Glutamatergic neuron (in vitro differentiated cells): Measurements from ENCODE around the gene CFAP119. TPM values are rescaled to one million over a fixed set of nuclear protein-coding genes. Genes with fewer than 3 reads are reported as not detected.

Experiments used
- DNase-seq: peaks from one replicate; pipeline ENCODE4 v3.0.0; 2022
- H3K27ac Mint-ChIP-seq: one replicate; pipeline ENCODE4 v1.8.0; 2020; ENCODE audit warnings: mild to moderate bottlenecking, mixed read lengths, inconsistent platforms; ENCODE audit not compliant: unreplicated experiment
- H3K27me3 Mint-ChIP-seq: one replicate; pipeline ENCODE4 v1.8.0; 2020; ENCODE audit warnings: mild to moderate bottlenecking, moderate library complexity, mixed read lengths, inconsistent platforms; ENCODE audit not compliant: unreplicated experiment
- H3K36me3 Mint-ChIP-seq: one replicate; pipeline ENCODE4 v1.8.0; 2020; ENCODE audit warnings: mild to moderate bottlenecking, mixed read lengths, inconsistent platforms; ENCODE audit not compliant: unreplicated experiment
- H3K4me1 Mint-ChIP-seq: one replicate; pipeline ENCODE4 v1.8.0; 2020; ENCODE audit warnings: mild to moderate bottlenecking, low read depth, mixed read lengths, inconsistent platforms; ENCODE audit not compliant: unreplicated experiment
- H3K4me3 Mint-ChIP-seq: one replicate; pipeline ENCODE4 v1.8.0; 2020; ENCODE audit warnings: mild to moderate bottlenecking, mixed read lengths, inconsistent platforms; ENCODE audit not compliant: unreplicated experiment
- H3K9me3 Mint-ChIP-seq: one replicate; pipeline ENCODE4 v1.8.0; 2020; ENCODE audit warnings: mild to moderate bottlenecking, moderate library complexity, mixed read lengths, inconsistent platforms; ENCODE audit not compliant: unreplicated experiment
- total RNA-seq: library from RNA; stranded (reverse); fragmentation: NEBNext Ultra II Directional; extraction: Animal tissue kit (Norgen Biotek cat#: 25700); gene quantifications from one replicate; pipeline ENCODE4 v1.2.1, GENCODE V29; 2021; ENCODE audit not compliant: unreplicated experiment
- TF ChIP-seq, protein P1 (sequence below): fragments of 200-600 bp; sonication (generic); IDR thresholded peaks from one replicate; pipeline ENCODE4 v1.5.0; 2021; ENCODE audit not compliant: partially characterized antibody, unreplicated experiment

CFAP119 gene
- total RNA-seq, 1 donor from 2014 or later: 10.9 TPM

DNA sequence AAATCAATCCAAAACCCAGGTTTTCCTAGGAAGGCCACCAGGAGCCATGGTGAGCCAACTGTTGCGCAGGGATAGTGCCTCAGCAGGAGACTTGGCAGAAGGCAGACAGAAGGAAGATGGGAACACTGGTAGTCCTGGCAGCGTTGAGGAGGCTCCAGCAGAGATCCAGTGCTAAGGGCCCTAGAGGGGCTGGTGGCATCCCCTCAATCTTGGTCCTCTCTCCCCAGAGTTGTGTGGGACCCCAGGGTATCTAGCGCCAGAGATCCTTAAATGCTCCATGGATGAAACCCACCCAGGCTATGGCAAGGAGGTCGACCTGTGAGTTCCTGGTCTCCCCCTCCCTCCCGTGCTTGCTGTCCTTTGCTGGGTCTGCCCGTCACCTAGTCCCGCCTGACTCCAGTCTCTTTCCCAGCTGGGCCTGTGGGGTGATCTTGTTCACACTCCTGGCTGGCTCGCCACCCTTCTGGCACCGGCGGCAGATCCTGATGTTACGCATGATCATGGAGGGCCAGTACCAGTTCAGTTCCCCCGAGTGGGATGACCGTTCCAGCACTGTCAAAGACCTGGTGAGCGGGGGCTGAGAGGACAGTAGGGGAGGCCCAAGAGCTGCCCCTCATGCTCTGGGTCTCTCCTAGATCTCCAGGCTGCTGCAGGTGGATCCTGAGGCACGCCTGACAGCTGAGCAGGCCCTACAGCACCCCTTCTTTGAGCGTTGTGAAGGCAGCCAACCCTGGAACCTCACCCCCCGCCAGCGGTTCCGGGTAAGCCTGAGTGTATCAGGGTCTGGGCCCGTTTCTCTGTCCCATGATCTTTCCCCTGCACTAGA is 5.7 kb downstream of the CFAP119 start:
- no peak for DNase-seq
- peaks cover 6% of the 10 kb centered on the region for H3K9me3 Mint-ChIP-seq
- TF ChIP-seq, protein P1, sequence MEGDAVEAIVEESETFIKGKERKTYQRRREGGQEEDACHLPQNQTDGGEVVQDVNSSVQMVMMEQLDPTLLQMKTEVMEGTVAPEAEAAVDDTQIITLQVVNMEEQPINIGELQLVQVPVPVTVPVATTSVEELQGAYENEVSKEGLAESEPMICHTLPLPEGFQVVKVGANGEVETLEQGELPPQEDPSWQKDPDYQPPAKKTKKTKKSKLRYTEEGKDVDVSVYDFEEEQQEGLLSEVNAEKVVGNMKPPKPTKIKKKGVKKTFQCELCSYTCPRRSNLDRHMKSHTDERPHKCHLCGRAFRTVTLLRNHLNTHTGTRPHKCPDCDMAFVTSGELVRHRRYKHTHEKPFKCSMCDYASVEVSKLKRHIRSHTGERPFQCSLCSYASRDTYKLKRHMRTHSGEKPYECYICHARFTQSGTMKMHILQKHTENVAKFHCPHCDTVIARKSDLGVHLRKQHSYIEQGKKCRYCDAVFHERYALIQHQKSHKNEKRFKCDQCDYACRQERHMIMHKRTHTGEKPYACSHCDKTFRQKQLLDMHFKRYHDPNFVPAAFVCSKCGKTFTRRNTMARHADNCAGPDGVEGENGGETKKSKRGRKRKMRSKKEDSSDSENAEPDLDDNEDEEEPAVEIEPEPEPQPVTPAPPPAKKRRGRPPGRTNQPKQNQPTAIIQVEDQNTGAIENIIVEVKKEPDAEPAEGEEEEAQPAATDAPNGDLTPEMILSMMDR: no peak
- peaks cover 6% of the 10 kb centered on the region for H3K4me1 Mint-ChIP-seq
- H3K27me3 Mint-ChIP-seq: peaks cover 7% of the 10 kb centered on the region
- no peak overlapping the region for H3K4me3 Mint-ChIP-seq
- no peak overlapping the region for H3K27ac Mint-ChIP-seq
- peaks cover 6% of the 10 kb centered on the region for H3K36me3 Mint-ChIP-seq

DNA sequence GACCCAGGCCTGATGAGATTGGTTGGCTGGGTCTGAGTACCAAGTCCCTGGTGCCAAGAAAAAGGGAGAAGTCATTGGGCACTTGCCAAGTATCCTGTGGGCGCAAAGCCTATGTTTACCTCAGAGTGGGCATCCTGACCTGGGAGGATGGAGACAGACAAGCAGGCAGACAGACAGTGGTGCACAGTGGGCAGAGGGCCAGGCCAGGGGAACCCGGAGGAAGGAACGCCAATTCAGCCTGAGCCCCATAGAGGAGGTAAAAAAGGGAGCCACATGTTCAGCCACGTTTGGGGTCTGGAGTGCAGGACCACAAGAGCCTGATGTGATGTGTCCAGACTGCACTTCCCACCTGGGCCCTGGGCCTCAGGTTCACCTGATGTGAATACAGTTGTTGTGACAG is 8.3 kb downstream of the CFAP119 start:
- no peak for DNase-seq
- Mint-ChIP-seq H3K27me3 (peaks cover 4% of the 10 kb centered on the region), H3K4me3 (no peak overlapping the region), H3K4me1 (peaks cover 2% of the 10 kb centered on the region), H3K36me3 (no peaks in the 10 kb centered on the region), H3K27ac (no peak overlapping the region), H3K9me3 (peaks cover 2% of the 10 kb centered on the region)
- TF ChIP-seq, protein P1: no peak

DNA sequence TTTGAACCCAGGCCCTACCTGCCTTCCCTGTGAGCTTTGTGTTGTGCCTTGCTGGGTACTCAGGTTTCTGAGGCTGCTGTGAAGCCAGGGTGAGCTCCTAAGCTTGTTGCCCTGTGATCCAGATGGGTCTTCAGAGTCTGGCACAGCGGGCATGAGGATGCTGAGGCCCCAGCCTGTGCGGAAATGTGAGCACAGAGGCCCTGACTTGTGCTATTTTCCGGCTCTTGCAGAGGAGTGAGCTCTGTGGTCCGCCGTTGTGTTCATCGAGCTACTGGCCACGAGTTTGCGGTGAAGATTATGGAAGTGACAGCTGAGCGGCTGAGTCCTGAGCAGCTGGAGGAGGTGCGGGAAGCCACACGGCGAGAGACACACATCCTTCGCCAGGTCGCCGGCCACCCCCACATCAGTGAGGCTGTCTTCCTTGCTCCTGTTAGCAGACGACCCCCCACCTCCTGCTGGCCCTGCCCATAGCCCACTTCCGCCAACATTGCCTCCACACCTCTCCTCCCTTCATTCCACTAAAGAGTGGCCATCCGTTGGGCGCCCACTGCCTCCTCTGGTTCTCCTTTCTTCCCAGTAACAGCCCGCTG is 10.9 kb downstream of the CFAP119 start:
- Mint-ChIP-seq H3K4me1 (peaks cover 4% of the 10 kb centered on the region), H3K27ac (peak overlapping the region; percentile 29), H3K4me3 (no peak overlapping the region), H3K9me3 (peaks cover 8% of the 10 kb centered on the region), H3K36me3 (no peaks in the 10 kb centered on the region), H3K27me3 (peaks cover 9% of the 10 kb centered on the region)
- TF ChIP-seq, protein P1: no peak
- DNase-seq: no peak

DNA sequence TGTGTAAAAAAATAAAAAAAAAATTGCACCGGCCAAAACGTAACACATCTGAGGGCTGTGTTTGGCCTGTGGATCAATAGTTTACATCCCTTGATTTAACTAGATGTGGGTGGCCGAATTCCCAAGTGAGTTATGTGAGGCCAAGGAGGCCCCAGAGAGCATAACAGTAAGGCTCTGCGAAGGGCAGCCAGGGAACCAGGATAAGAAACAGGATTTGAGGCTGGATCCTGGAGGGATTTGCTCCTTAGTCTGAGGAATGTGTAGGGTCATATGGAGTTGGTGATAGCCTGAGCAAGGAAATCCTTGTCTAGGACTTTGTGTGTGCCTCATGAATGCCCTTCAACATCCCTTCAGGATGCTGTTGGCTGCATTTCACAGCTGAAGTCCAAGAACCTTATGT is 11.7 kb downstream of the CFAP119 start:
- peaks cover 9% of the 10 kb centered on the region for H3K9me3 Mint-ChIP-seq

More for the DNA sequence above, 11.7 kb downstream of the CFAP119 start:
- H3K36me3 Mint-ChIP-seq: peaks cover 2% of the 10 kb centered on the region
- H3K4me3 Mint-ChIP-seq: no peak overlapping the region
- DNase-seq: no peak
- no peak overlapping the region for H3K27ac Mint-ChIP-seq
- H3K27me3 Mint-ChIP-seq: peaks cover 9% of the 10 kb centered on the region
- TF ChIP-seq, protein P1: no peak
- H3K4me1 Mint-ChIP-seq: peaks cover 4% of the 10 kb centered on the region
